Measurements from ENCODE around the gene CD46. TPM values are rescaled to one million over a fixed set of nuclear protein-coding genes. Genes with fewer than 3 reads are reported as not detected.

The CD46 gene
- 420 and 469 TPM in 2 replicates for total RNA-seq (2013; cell fraction: nucleolus; rRNA removed)
- total RNA-seq (2014; rRNA removed) (73.1 and 98.0 TPM in 2 replicates), total RNA-seq (2014; rRNA removed; fragmentation: Illumina TruSeq; extraction: Trizol) (67.7 and 79.7 TPM in 2 replicates), total RNA-seq (2021) (67.6 and 79.0 TPM in 2 replicates), polyA plus RNA-seq (2011; rRNA removed) (198 and 326 TPM in 2 replicates), polyA plus RNA-seq (2014; fragmentation: Illumina TruSeq; extraction: Trizol) (96.3 and 157 TPM in 2 replicates), polyA plus RNA-seq (2014; fragmentation: Nextera tagmentation; extraction: Ambion mirVana) (10 to 100 TPM; 61.1 to 62.7 TPM), polyA plus RNA-seq (2014; rRNA removed) (55.5 and 85.8 TPM in 2 replicates), polyA plus RNA-seq (2016; fragmentation: Nextera tagmentation; extraction: Ambion mirVana) (10 to 100 TPM; 83.9 to 88.2 TPM), polyA minus RNA-seq (2011; rRNA and poly(A)+ RNA removed) (45.0 and 60.1 TPM in 2 replicates), Bru-seq, nascent RNA (percentile 91 among the genes with signal in this experiment), BruChase-seq, experiment 1, labeled RNA remaining after a 6-hour chase (percentile 96 among the genes with signal in this experiment), BruChase-seq, experiment 2, labeled RNA remaining after a 2-hour chase (percentile 96 among the genes with signal in this experiment)
- 42.7 TPM for polyA plus RNA-seq (2011; ENCODE audit: low read depth)
- 40.3 and 44.4 TPM in 2 replicates for polyA plus RNA-seq (2011; cell fraction: cytosol; rRNA removed)
- 274 and 367 TPM in 2 replicates for polyA plus RNA-seq (2011; cell fraction: nucleus; rRNA removed)
- polyA plus RNA-seq (2012), result 59.8 and 83.3 TPM in 2 replicates
- polyA minus RNA-seq (2011; cell fraction: cytosol; rRNA and poly(A)+ RNA removed), result 30.5 and 41.0 TPM in 2 replicates
- 85.2 and 95.7 TPM in 2 replicates for polyA minus RNA-seq (2011; cell fraction: nucleus; rRNA and poly(A)+ RNA removed)
- long read RNA-seq, experiment 1, transcript CD46-203 (12 exons, 3,233 nt), result major isoform, 8 of 22 reads
- long read RNA-seq, experiment 1, partial matches to known transcripts, result 3 of 22 reads
- long read RNA-seq, experiment 1, other reads (novel, unspliced or antisense), result 5 of 22 reads
- long read RNA-seq, experiment 2, transcript CD46-203 (12 exons, 3,233 nt), result major isoform, 44 of 126 reads
- long read RNA-seq, experiment 2, transcript CD46-204 (11 exons, 3,188 nt), result minor isoform, 8 of 126 reads
- long read RNA-seq, experiment 2, transcript CD46-208 (13 exons, 3,326 nt), result minor isoform, 5 of 126 reads
- long read RNA-seq, experiment 2, partial matches to known transcripts, result 43 of 126 reads
- long read RNA-seq, experiment 2, other reads (novel, unspliced or antisense), result 23 of 126 reads

- Histone ChIP-seq H3K79me2 (ENCODE audit: control insufficient read depth, insufficient read depth, low read length) (peaks cover 55% of the 10 kb centered on the region), H3K36me3 (ENCODE audit: control insufficient read depth in 2 of 2, insufficient read depth in 2 of 2, low read length in 1 of 2) (no peaks in the 10 kb centered on the region), H3K27me3 (replicated peaks in 1 of 2; ENCODE audit: control insufficient read depth in 2 of 2, insufficient read depth in 2 of 2, low read length in 1 of 2) (no peaks in the 10 kb centered on the region), H3K4me3 (peak within 1 kb of the TSS; percentile 84), H2AFZ (ENCODE audit: control insufficient read depth, low read depth, low read length) (peak within 1 kb of the TSS; percentile 82), H3K4me1 (ENCODE audit: control insufficient read depth, insufficient read depth, low read length) (peaks cover 11% of the 10 kb centered on the region), H3K27ac (ENCODE audit: control insufficient read depth, insufficient read depth) (peak within 1 kb of the TSS; percentile 86), H3K9me3 (replicated peaks; ENCODE audit: control insufficient read depth, insufficient read depth, low read length) (no peaks in the 10 kb centered on the region; the same call in 2 of the 3 replicates), H3K4me2 (ENCODE audit: control insufficient read depth, insufficient read depth) (peak within 1 kb of the TSS; percentile 83), H3K9ac (ENCODE audit: control insufficient read depth, insufficient read depth, low read length) (peak within 1 kb of the TSS; percentile 84), H4K20me1 (ENCODE audit: control insufficient read depth, insufficient read depth) (no peaks in the 10 kb centered on the region)
- intact Hi-C loops (cut with micrococcal nuclease; ENCODE audit: unreplicated experiment) (no loop called here), in situ Hi-C loops (cut with MboI) (no loop called here)
- ChIA-PET SMC1A (ENCODE audit: uncharacterized antibody, unreplicated experiment) (interaction anchor here (0.9 to 2.4 kb wide), 3 partner anchors 45 to 211 kb away, joined by 3 to 6 read pairs (median 5); no protein-coding TSS in a partner anchor), RAD21 (ENCODE audit: unreplicated experiment) (no interaction called here), POLR2A (interaction anchor here (0.7 kb wide), 1 partner anchor 132 kb away, joined by 3 read pairs; no protein-coding TSS in a partner anchor), CTCF (interaction anchor here (0.8 to 2.3 kb wide), 5 partner anchors 10 to 124 kb away, joined by 3 to 12 read pairs (median 4); no protein-coding TSS in a partner anchor)
- FAIRE-seq (no peak), DNase-seq (ENCODE audit: low read depth, low spot score) (peak; percentile 81), ATAC-seq (peak; percentile 96)
- BruUV-seq (replicated peaks), result no TSS peak
- WGBS (ENCODE audit: insufficient coverage, insufficient replicate concordance, low lambda C conversion rate, missing lambda C conversion rate), result 1% methylated on average over 55 of the region's 55 CpGs
- TF ChIP-seq SP1 (IDR thresholded peaks at IDR 0.05; ENCODE audit: low read depth, low read length) (peak; percentile 79), SMAD5 (IDR thresholded peaks at IDR 0.05; ENCODE audit: low read depth) (peak; percentile 42; the same call in 1 of the 2 replicates), MAX (IDR thresholded peaks at IDR 0.05; ENCODE audit: low read depth, low read length) (0 out of 2 replicates have a peak, but pooled peaks have one; percentile 22), MXI1 (IDR thresholded peaks at IDR 0.05; ENCODE audit: low read depth, low read length) (peak; percentile 69), IRF3 (IDR thresholded peaks at IDR 0.05) (peak; percentile 58; the same call in 1 of the 2 replicates), CHD2 (IDR thresholded peaks at IDR 0.05; ENCODE audit: borderline replicate concordance, low read depth, low read length) (peak; percentile 32; the same call in 1 of the 2 replicates), NR2C1 (IDR thresholded peaks at IDR 0.05) (peak; percentile 81), POLR2AphosphoS5 (IDR thresholded peaks at IDR 0.05; ENCODE audit: low read length) (peak; percentile 74), RELB (IDR thresholded peaks at IDR 0.05; ENCODE audit: low read depth) (peak; percentile 88), NBN (IDR thresholded peaks at IDR 0.05) (0 out of 2 replicates have a peak, but pooled peaks have one; percentile 58), POLR2AphosphoS2 (IDR thresholded peaks at IDR 0.05; ENCODE audit: low read depth, low read length) (peak; percentile 65; the same call in 1 of the 2 replicates), YBX1 (IDR thresholded peaks at IDR 0.05) (no peak), USF2 (IDR thresholded peaks at IDR 0.05; ENCODE audit: borderline replicate concordance, low read depth, low read length) (peak; percentile 81), GABPA (IDR thresholded peaks at IDR 0.05; ENCODE audit: low read depth) (peak; percentile 69), CREB1 (IDR thresholded peaks at IDR 0.05; ENCODE audit: low read depth) (peak; percentile 54)
These were observed at the start of gene CD46 for GRCh38 chr1:207751790-207752455. Gene CD46 (plus strand): TSS chr1:207752054. CDS start chr1:207752213, 159 bp downstream.
